SHP77 treated with DMSO at 0.1 percent for 48 hours (cell line): ENCODE results near the gene ANP32D.
"Not testable (repeated sequence)": the region's sequence is repeated elsewhere in the genome, so short reads cannot be mapped to it uniquely, and the experiment has no call there.

ENCODE experiments used
- DNase-seq: peaks from one replicate; lab custom pipeline; 2025; lab: John Stamatoyannopoulos, UW

The ANP32D gene

GRCh38 chr12:48472259-48472658 lies at the start of gene ANP32D:
TSS of gene ANP32D (plus strand) at chr12:48472559. CDS start at chr12:48472665, 106 bp downstream.
- DNase-seq: no peak

- no peak for DNase-seq
These were observed 49.2 kb upstream of the ANP32D start for GRCh38 chr12:48423171-48423570.

GRCh38 chr12:48424644-48425043 lies 47.7 kb upstream of the ANP32D start:
- no peak for DNase-seq

- not testable (repeated sequence) for DNase-seq
These were observed 38.3 kb upstream of the ANP32D start for GRCh38 chr12:48434016-48434415.

GRCh38 chr12:48441069-48441468 lies 31.3 kb upstream of the ANP32D start:
- DNase-seq: no peak

- DNase-seq: no peak
These were observed 30.0 kb upstream of the ANP32D start for GRCh38 chr12:48442179-48442847.

- no peak for DNase-seq
These were observed 26.8 kb upstream of the ANP32D start for GRCh38 chr12:48445538-48445937.

- no peak for DNase-seq
These were observed 26.1 kb upstream of the ANP32D start for GRCh38 chr12:48446161-48446776.

- no peak for DNase-seq
These were observed 24.6 kb upstream of the ANP32D start for GRCh38 chr12:48447755-48448154.

- no peak for DNase-seq
These were observed 21.0 kb upstream of the ANP32D start for GRCh38 chr12:48451372-48451771.

- not testable (repeated sequence) for DNase-seq
These were observed 19.4 kb upstream of the ANP32D start for GRCh38 chr12:48452961-48453360.

- DNase-seq: no peak
These were observed 17.7 kb upstream of the ANP32D start for GRCh38 chr12:48454667-48455066.

- no peak for DNase-seq
These were observed 17.2 kb upstream of the ANP32D start for GRCh38 chr12:48455116-48455515.

GRCh38 chr12:48459259-48459658 lies 13.1 kb upstream of the ANP32D start:
- no peak for DNase-seq

- DNase-seq: not testable (repeated sequence)
These were observed 3.3 kb upstream of the ANP32D start for GRCh38 chr12:48469027-48469426.

- no peak for DNase-seq
These were observed 702 bp downstream of the ANP32D start for GRCh38 chr12:48473061-48473460.

- not testable (repeated sequence) for DNase-seq
These were observed 2.1 kb downstream of the ANP32D start for GRCh38 chr12:48474497-48474896.

- DNase-seq: no peak
These were observed 9.8 kb downstream of the ANP32D start, which contains the start of gene C12orf54 for GRCh38 chr12:48482198-48482597. TSS of gene C12orf54 (plus strand) at chr12:48482498. CDS start at chr12:48483297, 799 bp downstream.

GRCh38 chr12:48482930-48483329 lies 10.6 kb downstream of the ANP32D start:
- no peak for DNase-seq

- DNase-seq: no peak
These were observed 13.9 kb downstream of the ANP32D start for GRCh38 chr12:48486261-48486660.

GRCh38 chr12:48486679-48487078 lies 14.3 kb downstream of the ANP32D start:
- DNase-seq: no peak

GRCh38 chr12:48489012-48489411 lies 16.7 kb downstream of the ANP32D start:
- DNase-seq: no peak

GRCh38 chr12:48489456-48489855 lies 17.1 kb downstream of the ANP32D start:
- DNase-seq: not testable (repeated sequence)

- DNase-seq: not testable (repeated sequence)
These were observed 27.9 kb downstream of the ANP32D start for GRCh38 chr12:48500281-48500680.
